Mesothelial cell of epicardium (in vitro differentiated cells): Measurements from ENCODE around the gene GNG4. TPM values are rescaled to one million over a fixed set of nuclear protein-coding genes. Genes with fewer than 3 reads are reported as not detected.

Experiments
- DNase-seq, 2 experiments: peaks; one replicate each; pipeline ENCODE4 v3.0.0; 2021; ENCODE audit warnings: low spot score in 2 of 2; ENCODE audit not compliant: unreplicated experiment in 2 of 2
- H3K27ac Mint-ChIP-seq: 2 replicates; pipeline ENCODE4 v1.8.0; 2021; ENCODE audit warnings: mixed read lengths
- H3K27me3 Mint-ChIP-seq: 2 replicates; pipeline ENCODE4 v1.8.0; 2021; ENCODE audit warnings: low read depth, mixed read lengths
- H3K36me3 Mint-ChIP-seq: 2 replicates; pipeline ENCODE4 v1.8.0; 2021; ENCODE audit warnings: mixed read lengths
- H3K4me1 Mint-ChIP-seq: 2 replicates; pipeline ENCODE4 v1.8.0; 2021; ENCODE audit warnings: mixed read lengths
- H3K4me3 Mint-ChIP-seq: 2 replicates; pipeline ENCODE4 v1.8.0; 2021; ENCODE audit warnings: mild to moderate bottlenecking, moderate library complexity, mixed read lengths
- H3K9me3 Mint-ChIP-seq: 2 replicates; pipeline ENCODE4 v1.8.0; 2021; ENCODE audit warnings: mixed read lengths
- CTCF ChIP-seq: fragments of 200-600 bp; sonication (generic); IDR thresholded peaks from one replicate; pipeline ENCODE4 v1.5.0; 2021; ENCODE audit warnings: antibody characterized with exemption; ENCODE audit not compliant: unreplicated experiment
- total RNA-seq: library from RNA; stranded (reverse); gene quantifications from 3 replicates; pipeline ENCODE4 v1.2.1, GENCODE V29; 2021

The GNG4 gene
- total RNA-seq, 1 donor from 2014 or later, result 2.9 TPM

GRCh38 chr1:235571482-235571881 lies 78.1 kb downstream of the GNG4 start:
- H3K9me3 Mint-ChIP-seq, result no peaks in the 10 kb centered on the region
- no peaks in the 10 kb centered on the region for H3K27me3 Mint-ChIP-seq
- no peaks in the 10 kb centered on the region for H3K36me3 Mint-ChIP-seq
- H3K4me1 Mint-ChIP-seq, result no peaks in the 10 kb centered on the region
- no peak for TF ChIP-seq CTCF
- no peak overlapping the region for H3K4me3 Mint-ChIP-seq
- no peak overlapping the region for H3K27ac Mint-ChIP-seq
- DNase-seq, result no peak

GRCh38 chr1:235567812-235568503 lies 81.6 kb downstream of the GNG4 start:
- Mint-ChIP-seq H3K36me3 (no peaks in the 10 kb centered on the region), H3K27me3 (no peaks in the 10 kb centered on the region), H3K27ac (no peak overlapping the region), H3K9me3 (no peaks in the 10 kb centered on the region), H3K4me3 (no peak overlapping the region), H3K4me1 (no peaks in the 10 kb centered on the region)
- no peak for TF ChIP-seq CTCF
- DNase-seq, result no peak

- H3K4me1 Mint-ChIP-seq, result no peaks in the 10 kb centered on the region
Observed at GRCh38 chr1:235566084-235566483, 83.5 kb downstream of the GNG4 start.

GRCh38 chr1:235563513-235564061 lies 86.0 kb downstream of the GNG4 start:
- DNase-seq, result no peak
- Mint-ChIP-seq H3K27me3 (no peaks in the 10 kb centered on the region), H3K27ac (no peak overlapping the region), H3K9me3 (no peaks in the 10 kb centered on the region), H3K4me1 (no peaks in the 10 kb centered on the region), H3K4me3 (no peak overlapping the region), H3K36me3 (no peaks in the 10 kb centered on the region)
- no peak for TF ChIP-seq CTCF

More at GRCh38 chr1:235566084-235566483, 83.5 kb downstream of the GNG4 start:
- Mint-ChIP-seq H3K27me3 (no peaks in the 10 kb centered on the region), H3K9me3 (no peaks in the 10 kb centered on the region), H3K4me3 (no peak overlapping the region), H3K27ac (no peak overlapping the region), H3K36me3 (no peaks in the 10 kb centered on the region)
- TF ChIP-seq CTCF, result no peak
- no peak for DNase-seq

GRCh38 chr1:235562589-235562988 lies 87.0 kb downstream of the GNG4 start:
- DNase-seq, result no peak
- H3K36me3 Mint-ChIP-seq, result no peaks in the 10 kb centered on the region

More at GRCh38 chr1:235562589-235562988, 87.0 kb downstream of the GNG4 start:
- Mint-ChIP-seq H3K27ac (no peak overlapping the region), H3K9me3 (no peaks in the 10 kb centered on the region), H3K4me1 (no peaks in the 10 kb centered on the region), H3K4me3 (no peak overlapping the region), H3K27me3 (no peaks in the 10 kb centered on the region)
- TF ChIP-seq CTCF, result no peak
